ENCODE data around the gene DAPK2. TPM values are rescaled to one million over a fixed set of nuclear protein-coding genes. Genes with fewer than 3 reads are reported as not detected.

The DAPK2 gene
- total RNA-seq, 1 experiment from 2014 or later, result 1.4 TPM

- Mint-ChIP-seq H3K4me3 (ENCODE audit: unreplicated experiment) (no peak overlapping the region), H3K9me3 (ENCODE audit: unreplicated experiment) (no peaks in the 10 kb centered on the region), H3K27me3 (ENCODE audit: insufficient read depth, unreplicated experiment) (no peaks in the 10 kb centered on the region), H3K4me1 (ENCODE audit: low read depth, unreplicated experiment) (peaks cover 1% of the 10 kb centered on the region), H3K27ac (ENCODE audit: unreplicated experiment) (no peak overlapping the region), H3K36me3 (ENCODE audit: insufficient read depth, unreplicated experiment) (no peaks in the 10 kb centered on the region)
- no peaks in the 10 kb centered on the region for H3K9me3 ChIP-seq
- TF ChIP-seq, protein P1, sequence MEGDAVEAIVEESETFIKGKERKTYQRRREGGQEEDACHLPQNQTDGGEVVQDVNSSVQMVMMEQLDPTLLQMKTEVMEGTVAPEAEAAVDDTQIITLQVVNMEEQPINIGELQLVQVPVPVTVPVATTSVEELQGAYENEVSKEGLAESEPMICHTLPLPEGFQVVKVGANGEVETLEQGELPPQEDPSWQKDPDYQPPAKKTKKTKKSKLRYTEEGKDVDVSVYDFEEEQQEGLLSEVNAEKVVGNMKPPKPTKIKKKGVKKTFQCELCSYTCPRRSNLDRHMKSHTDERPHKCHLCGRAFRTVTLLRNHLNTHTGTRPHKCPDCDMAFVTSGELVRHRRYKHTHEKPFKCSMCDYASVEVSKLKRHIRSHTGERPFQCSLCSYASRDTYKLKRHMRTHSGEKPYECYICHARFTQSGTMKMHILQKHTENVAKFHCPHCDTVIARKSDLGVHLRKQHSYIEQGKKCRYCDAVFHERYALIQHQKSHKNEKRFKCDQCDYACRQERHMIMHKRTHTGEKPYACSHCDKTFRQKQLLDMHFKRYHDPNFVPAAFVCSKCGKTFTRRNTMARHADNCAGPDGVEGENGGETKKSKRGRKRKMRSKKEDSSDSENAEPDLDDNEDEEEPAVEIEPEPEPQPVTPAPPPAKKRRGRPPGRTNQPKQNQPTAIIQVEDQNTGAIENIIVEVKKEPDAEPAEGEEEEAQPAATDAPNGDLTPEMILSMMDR (IDR thresholded peaks at IDR 0.05; ENCODE audit: insufficient read depth in 1 of 2, low read depth in 1 of 2, low read length in 1 of 2, severe bottlenecking in 1 of 2, unreplicated experiment in 1 of 2), result no peak
- intact Hi-C loops (cut with micrococcal nuclease; ENCODE audit: unreplicated experiment), result loop anchor here (1.0 to 2.0 kb wide), 4 partner anchors 58 to 281 kb away; partner anchors contain the start of gene HERC1
- H3K27me3 ChIP-seq (replicated peaks; ENCODE audit: control insufficient read depth, insufficient read depth, low read length), result no peaks in the 10 kb centered on the region
- H3K4me1 ChIP-seq, result peaks cover 6% of the 10 kb centered on the region
- no peak for DNase-seq
- no peaks in the 10 kb centered on the region for H3K36me3 ChIP-seq (ENCODE audit: control insufficient read depth, insufficient read depth, low read length)
- no TSS peak for BruUV-seq (replicated peaks)
- ChIA-PET POLR2A (no interaction called here), CTCF (interaction anchor here (0.6 to 1.1 kb wide), 2 partner anchors 14 to 17 kb away, joined by 4 read pairs; no protein-coding TSS in a partner anchor)
- H3K4me3 ChIP-seq (ENCODE audit: low read depth, low read length), result no peak overlapping the region
Observed at GRCh38 chr15:63891768-63892133, 154.5 kb downstream of the DAPK2 start.

DNA sequence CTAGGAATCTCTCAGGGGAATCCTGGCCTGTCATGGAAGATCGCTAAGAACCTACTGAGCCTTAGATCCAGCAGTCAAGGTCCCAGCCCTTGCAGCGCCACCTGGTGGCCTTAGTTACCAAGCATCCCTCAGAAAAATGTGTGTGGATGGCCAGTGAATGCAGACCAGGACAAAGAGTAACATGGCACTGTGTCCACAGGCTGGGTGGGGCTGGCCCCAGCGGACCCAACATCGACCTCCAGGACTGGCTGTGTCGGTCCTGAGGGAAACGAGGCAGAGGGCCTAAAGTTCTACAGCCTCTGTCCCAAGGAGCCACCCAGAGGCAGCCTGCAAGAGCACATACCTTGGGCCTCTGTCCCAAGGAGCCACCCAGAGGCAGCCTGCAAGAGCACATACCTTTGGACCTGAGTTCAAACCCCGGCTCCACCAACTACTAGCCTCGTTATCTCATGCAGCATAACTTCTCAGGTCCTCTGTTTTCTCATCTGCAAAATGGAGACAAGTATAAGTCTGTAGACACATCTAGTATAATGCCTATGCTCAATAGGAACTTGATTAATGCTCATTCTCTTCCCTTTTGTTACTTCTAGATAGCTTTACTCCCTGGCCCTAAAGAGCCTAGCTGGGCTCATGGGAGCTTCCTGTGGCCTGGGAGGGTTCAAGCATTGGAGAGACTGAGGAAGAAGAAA is 155.1 kb downstream of the DAPK2 start:
- peaks cover under 1% of the 10 kb centered on the region for H3K4me1 ChIP-seq
- no peaks in the 10 kb centered on the region for H3K9me3 Mint-ChIP-seq (ENCODE audit: unreplicated experiment)
- no peaks in the 10 kb centered on the region for H3K9me3 ChIP-seq
- H3K27ac Mint-ChIP-seq (ENCODE audit: unreplicated experiment), result no peak overlapping the region
- BruUV-seq (replicated peaks), result no TSS peak
- no peak overlapping the region for H3K4me3 Mint-ChIP-seq (ENCODE audit: unreplicated experiment)
- ChIA-PET CTCF (interaction anchor here (0.6 to 1.1 kb wide), 2 partner anchors 15 to 16 kb away, joined by 4 read pairs; no protein-coding TSS in a partner anchor), POLR2A (no interaction called here)
- intact Hi-C loops (cut with micrococcal nuclease; ENCODE audit: unreplicated experiment), result loop anchor here (1.0 to 2.0 kb wide), 4 partner anchors 58 to 281 kb away; partner anchors contain the start of gene HERC1
- DNase-seq, result peak; percentile 81 to 86
- no peaks in the 10 kb centered on the region for H3K36me3 ChIP-seq (ENCODE audit: control insufficient read depth, insufficient read depth, low read length)
- H3K4me3 ChIP-seq (ENCODE audit: low read depth, low read length), result no peak overlapping the region
- TF ChIP-seq, protein P1 (IDR thresholded peaks at IDR 0.05; ENCODE audit: insufficient read depth in 1 of 2, low read depth in 1 of 2, low read length in 1 of 2, severe bottlenecking in 1 of 2, unreplicated experiment in 1 of 2), result peak; percentile 82 to 86
- no peaks in the 10 kb centered on the region for H3K4me1 Mint-ChIP-seq (ENCODE audit: low read depth, unreplicated experiment)
- H3K36me3 Mint-ChIP-seq (ENCODE audit: insufficient read depth, unreplicated experiment), result no peaks in the 10 kb centered on the region
- H3K27me3 Mint-ChIP-seq (ENCODE audit: insufficient read depth, unreplicated experiment), result no peaks in the 10 kb centered on the region
- H3K27me3 ChIP-seq (replicated peaks; ENCODE audit: control insufficient read depth, insufficient read depth, low read length), result no peaks in the 10 kb centered on the region

- no peak overlapping the region for H3K4me3 Mint-ChIP-seq (ENCODE audit: unreplicated experiment)
Observed at GRCh38 chr15:63890617-63891016, 155.7 kb downstream of the DAPK2 start.

More at GRCh38 chr15:63890617-63891016, 155.7 kb downstream of the DAPK2 start:
- Histone ChIP-seq H3K27me3 (replicated peaks; ENCODE audit: control insufficient read depth, insufficient read depth, low read length) (no peaks in the 10 kb centered on the region), H3K9me3 (no peaks in the 10 kb centered on the region), H3K4me3 (ENCODE audit: low read depth, low read length) (no peak overlapping the region), H3K36me3 (ENCODE audit: control insufficient read depth, insufficient read depth, low read length) (no peaks in the 10 kb centered on the region), H3K4me1 (no peaks in the 10 kb centered on the region)
- no peak for DNase-seq
- intact Hi-C loops (cut with micrococcal nuclease; ENCODE audit: unreplicated experiment), result loop anchor here (1.0 to 2.0 kb wide), 4 partner anchors 57 to 280 kb away; partner anchors contain the start of gene HERC1
- Mint-ChIP-seq H3K27me3 (ENCODE audit: insufficient read depth, unreplicated experiment) (no peaks in the 10 kb centered on the region), H3K4me1 (ENCODE audit: low read depth, unreplicated experiment) (no peaks in the 10 kb centered on the region), H3K9me3 (ENCODE audit: unreplicated experiment) (no peaks in the 10 kb centered on the region), H3K36me3 (ENCODE audit: insufficient read depth, unreplicated experiment) (no peaks in the 10 kb centered on the region), H3K27ac (ENCODE audit: unreplicated experiment) (no peak overlapping the region)
- POLR2A ChIA-PET, result no interaction called here
- TF ChIP-seq, protein P1 (IDR thresholded peaks at IDR 0.05; ENCODE audit: insufficient read depth in 1 of 2, low read depth in 1 of 2, low read length in 1 of 2, severe bottlenecking in 1 of 2, unreplicated experiment in 1 of 2), result no peak
- no TSS peak for BruUV-seq (replicated peaks)
- CTCF ChIA-PET, result no interaction called here
